Measurements from ENCODE around the gene THSD7A.

Gene THSD7A

DNA sequence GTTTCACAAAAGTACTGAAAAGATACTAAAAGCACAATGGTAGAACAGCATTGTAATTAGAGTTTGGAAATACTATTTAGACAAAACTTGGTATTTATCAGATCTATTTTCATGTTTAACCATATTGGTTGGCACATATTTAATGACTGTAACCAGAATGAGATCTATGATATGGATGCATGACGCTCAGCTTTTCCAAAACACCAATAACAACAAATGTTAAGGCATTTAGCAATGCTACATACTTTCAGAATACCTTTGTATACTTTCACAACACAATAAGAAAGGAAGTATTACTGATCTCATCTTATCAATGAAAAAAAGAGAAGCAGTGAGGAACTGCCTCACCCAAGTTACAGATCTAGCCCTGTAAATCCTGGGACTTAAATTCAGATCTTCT is 74.8 kb downstream of the THSD7A start:
- no peak for DNase-seq (ENCODE audit: low spot score in 2 of 2)
- Mint-ChIP-seq H3K4me1 (no peaks in the 10 kb centered on the region), H3K27ac (ENCODE audit: low read depth) (no peak overlapping the region), H3K9me3 (peaks cover 11% of the 10 kb centered on the region), H3K36me3 (ENCODE audit: insufficient read depth) (no peaks in the 10 kb centered on the region), H3K27me3 (no peaks in the 10 kb centered on the region), H3K4me3 (no peak overlapping the region)
- no peak for ATAC-seq (replicated peaks; ENCODE audit: extremely low read depth, poor library complexity, severe bottlenecking)

DNA sequence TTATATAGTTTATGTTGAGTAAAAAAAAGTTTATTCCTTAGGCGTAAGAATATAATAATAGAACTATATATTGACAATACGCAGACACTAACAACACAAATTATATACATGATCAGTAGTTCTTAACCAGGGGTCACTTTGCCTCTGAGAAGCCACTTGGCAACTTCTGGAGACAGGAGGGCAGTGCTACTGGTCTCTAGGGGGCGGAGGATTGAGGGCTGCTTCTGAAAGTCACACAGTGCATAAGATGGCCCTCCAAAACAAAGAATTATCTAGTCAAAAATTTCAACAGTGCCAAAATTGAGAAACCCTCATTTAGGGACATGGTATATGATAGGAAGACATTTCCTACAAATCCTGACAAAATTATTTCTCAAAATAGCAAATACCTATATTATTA is 77.1 kb downstream of the THSD7A start:
- Mint-ChIP-seq H3K36me3 (ENCODE audit: insufficient read depth) (no peaks in the 10 kb centered on the region), H3K27ac (ENCODE audit: low read depth) (no peak overlapping the region), H3K9me3 (peaks cover 11% of the 10 kb centered on the region), H3K27me3 (no peaks in the 10 kb centered on the region), H3K4me1 (no peaks in the 10 kb centered on the region), H3K4me3 (no peak overlapping the region)
- ATAC-seq (replicated peaks; ENCODE audit: extremely low read depth, poor library complexity, severe bottlenecking) (no peak), DNase-seq (ENCODE audit: low spot score in 2 of 2) (no peak)

DNA sequence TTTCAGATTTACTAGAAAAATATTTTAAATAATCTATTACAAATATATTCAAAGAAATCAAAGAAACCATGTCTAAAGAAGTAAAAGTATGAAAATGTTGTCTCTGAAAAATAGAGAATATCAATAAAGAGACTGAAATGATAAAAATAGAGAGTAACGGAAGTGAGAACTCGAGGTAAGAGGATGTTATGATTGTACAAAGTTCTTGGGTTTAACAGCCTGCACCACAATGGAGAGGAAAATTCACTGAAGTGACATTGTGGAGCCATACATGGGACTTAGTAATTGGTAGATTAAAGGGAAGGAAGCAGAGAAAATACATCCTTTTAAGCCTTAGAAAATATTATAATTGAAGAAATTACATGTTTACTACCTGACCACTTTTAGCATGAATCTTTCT is 77.9 kb downstream of the THSD7A start:
- Mint-ChIP-seq H3K27ac (ENCODE audit: low read depth) (no peak overlapping the region), H3K27me3 (no peaks in the 10 kb centered on the region), H3K36me3 (ENCODE audit: insufficient read depth) (no peaks in the 10 kb centered on the region), H3K4me1 (no peaks in the 10 kb centered on the region), H3K4me3 (no peak overlapping the region), H3K9me3 (peaks cover 11% of the 10 kb centered on the region)
- ATAC-seq (replicated peaks; ENCODE audit: extremely low read depth, poor library complexity, severe bottlenecking) (no peak), DNase-seq (ENCODE audit: low spot score in 2 of 2) (no peak)

DNA sequence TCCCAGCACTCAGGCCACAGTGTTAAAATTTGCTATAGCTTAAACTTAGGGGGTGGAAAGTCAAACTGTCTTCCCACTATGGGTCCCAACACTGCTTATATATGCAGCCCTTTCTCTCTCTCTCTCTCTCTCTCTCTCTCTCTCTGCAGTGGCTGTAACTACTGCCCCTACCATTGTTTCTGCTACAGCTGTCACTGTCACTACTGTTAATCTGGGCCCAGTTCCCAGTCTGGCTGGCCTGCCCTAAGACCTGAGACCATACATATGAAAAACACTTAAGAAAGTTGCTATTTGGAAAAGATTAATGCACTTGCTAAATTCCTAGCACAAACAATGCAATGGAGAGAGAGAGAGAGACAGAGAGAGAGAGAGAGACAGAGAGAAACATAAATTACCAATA is 78.6 kb downstream of the THSD7A start:
- ATAC-seq (replicated peaks; ENCODE audit: extremely low read depth, poor library complexity, severe bottlenecking) (no peak), DNase-seq (ENCODE audit: low spot score in 2 of 2) (no peak)
- H3K4me3 Mint-ChIP-seq: no peak overlapping the region
- H3K27me3 Mint-ChIP-seq: no peaks in the 10 kb centered on the region
- peaks cover 11% of the 10 kb centered on the region for H3K9me3 Mint-ChIP-seq
- H3K4me1 Mint-ChIP-seq: no peaks in the 10 kb centered on the region
- no peaks in the 10 kb centered on the region for H3K36me3 Mint-ChIP-seq (ENCODE audit: insufficient read depth)
- no peak overlapping the region for H3K27ac Mint-ChIP-seq (ENCODE audit: low read depth)

DNA sequence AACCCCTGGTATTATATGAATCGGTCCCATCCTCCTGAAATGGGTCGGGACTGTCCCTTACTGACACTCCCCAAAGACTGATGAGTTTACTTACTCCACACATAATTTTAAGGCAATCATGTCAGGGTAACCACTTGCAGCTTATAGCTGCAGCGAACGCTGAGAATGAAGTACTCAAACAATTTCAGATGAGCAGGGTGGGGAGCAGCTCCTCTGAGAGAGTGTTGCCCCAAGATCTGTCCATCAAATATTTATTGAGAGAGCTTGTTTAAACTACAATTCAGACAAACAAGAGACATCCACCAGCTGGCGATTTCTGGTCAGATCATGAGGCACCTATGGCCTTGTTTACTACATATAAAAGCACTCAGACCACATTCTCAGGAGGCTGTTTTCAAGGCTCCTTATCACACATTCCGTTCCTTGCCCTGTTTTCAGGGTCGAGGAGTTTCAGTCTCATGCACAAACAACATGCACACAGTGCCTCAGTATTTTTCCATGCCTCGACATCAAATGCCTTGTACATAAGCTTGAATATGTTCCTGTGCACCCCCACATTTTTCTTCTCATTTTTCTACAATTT is 80.1 kb downstream of the THSD7A start:
- H3K9me3 Mint-ChIP-seq: peaks cover 17% of the 10 kb centered on the region
- ATAC-seq (replicated peaks; ENCODE audit: extremely low read depth, poor library complexity, severe bottlenecking) (no peak), DNase-seq (ENCODE audit: low spot score in 2 of 2) (no peak)
- no peak overlapping the region for H3K4me3 Mint-ChIP-seq
- no peaks in the 10 kb centered on the region for H3K4me1 Mint-ChIP-seq
- H3K36me3 Mint-ChIP-seq (ENCODE audit: insufficient read depth): no peaks in the 10 kb centered on the region
- no peaks in the 10 kb centered on the region for H3K27me3 Mint-ChIP-seq
- no peak overlapping the region for H3K27ac Mint-ChIP-seq (ENCODE audit: low read depth)

DNA sequence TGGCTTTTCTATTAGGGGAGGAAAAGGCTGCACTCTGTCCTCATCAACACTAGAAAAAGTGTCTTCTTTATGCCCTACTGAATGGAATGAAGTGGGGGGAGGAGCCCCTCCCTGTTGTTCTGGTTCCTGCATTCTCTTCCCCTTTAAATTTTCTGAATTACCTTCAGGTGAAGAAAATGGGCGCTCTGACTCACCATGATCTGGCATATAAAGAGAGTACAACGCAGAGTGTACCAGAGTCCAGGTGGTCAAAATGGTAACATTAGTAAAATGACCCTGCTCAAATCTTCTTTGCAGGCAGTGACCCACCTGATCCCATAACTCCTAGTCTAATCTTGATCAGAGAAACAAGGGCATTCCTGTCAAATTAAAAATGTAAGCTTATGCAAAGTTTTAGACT is 80.7 kb downstream of the THSD7A start:
- H3K9me3 Mint-ChIP-seq: peaks cover 17% of the 10 kb centered on the region
- no peak for ATAC-seq (replicated peaks; ENCODE audit: extremely low read depth, poor library complexity, severe bottlenecking)

DNA sequence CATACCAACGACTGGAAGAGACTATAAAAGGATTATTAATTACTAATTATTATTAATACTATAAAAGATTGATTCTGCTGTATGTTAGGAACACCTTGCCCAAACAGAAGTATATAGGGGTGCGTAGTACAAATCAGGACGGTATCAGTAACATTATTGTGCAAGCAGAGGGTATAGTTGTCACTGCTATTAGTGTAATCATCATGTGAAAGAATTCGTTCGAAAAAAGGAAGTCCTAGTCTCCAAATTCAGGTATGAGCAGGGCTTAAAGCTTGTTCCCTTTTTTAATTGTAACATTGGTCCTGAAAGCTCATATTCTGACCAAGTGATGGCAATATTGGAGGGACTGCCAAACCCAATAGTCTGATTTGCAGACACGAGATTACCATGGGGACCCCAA is 81.8 kb downstream of the THSD7A start:
- Mint-ChIP-seq H3K27ac (ENCODE audit: low read depth) (no peak overlapping the region), H3K9me3 (peaks cover 13% of the 10 kb centered on the region), H3K36me3 (ENCODE audit: insufficient read depth) (no peaks in the 10 kb centered on the region), H3K4me3 (no peak overlapping the region), H3K27me3 (no peaks in the 10 kb centered on the region), H3K4me1 (no peaks in the 10 kb centered on the region)
- DNase-seq (ENCODE audit: low spot score in 2 of 2): no peak
- no peak for ATAC-seq (replicated peaks; ENCODE audit: extremely low read depth, poor library complexity, severe bottlenecking)

More for the DNA sequence above, 80.7 kb downstream of the THSD7A start:
- no peak for DNase-seq (ENCODE audit: low spot score in 2 of 2)
- Mint-ChIP-seq H3K36me3 (ENCODE audit: insufficient read depth) (no peaks in the 10 kb centered on the region), H3K4me3 (no peak overlapping the region), H3K4me1 (no peaks in the 10 kb centered on the region), H3K27me3 (no peaks in the 10 kb centered on the region), H3K27ac (ENCODE audit: low read depth) (no peak overlapping the region)

DNA sequence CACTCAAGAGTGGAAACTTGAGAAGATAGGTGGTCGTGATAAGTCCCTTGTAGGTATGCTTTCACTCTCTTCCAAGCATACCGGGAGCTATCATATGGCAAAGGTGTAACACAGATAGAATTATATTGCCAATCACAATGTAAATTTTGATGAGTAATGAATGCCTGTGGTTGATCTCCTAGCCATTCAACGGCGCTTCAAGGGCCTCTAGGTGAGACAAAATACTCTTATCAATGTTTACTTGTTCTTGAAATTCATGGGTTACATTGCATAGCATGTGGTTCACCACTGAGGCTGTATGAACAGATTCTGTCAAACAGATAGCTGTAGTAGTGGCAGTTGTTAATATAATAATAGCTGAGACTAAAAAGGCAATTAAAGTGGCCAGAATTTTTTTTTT is 82.4 kb downstream of the THSD7A start:
- DNase-seq (ENCODE audit: low spot score in 2 of 2) (no peak), ATAC-seq (replicated peaks; ENCODE audit: extremely low read depth, poor library complexity, severe bottlenecking) (no peak)
- H3K9me3 Mint-ChIP-seq: peaks cover 12% of the 10 kb centered on the region
- H3K4me3 Mint-ChIP-seq: no peak overlapping the region
- no peaks in the 10 kb centered on the region for H3K27me3 Mint-ChIP-seq
- no peaks in the 10 kb centered on the region for H3K36me3 Mint-ChIP-seq (ENCODE audit: insufficient read depth)
- H3K27ac Mint-ChIP-seq (ENCODE audit: low read depth): no peak overlapping the region
- no peaks in the 10 kb centered on the region for H3K4me1 Mint-ChIP-seq

DNA sequence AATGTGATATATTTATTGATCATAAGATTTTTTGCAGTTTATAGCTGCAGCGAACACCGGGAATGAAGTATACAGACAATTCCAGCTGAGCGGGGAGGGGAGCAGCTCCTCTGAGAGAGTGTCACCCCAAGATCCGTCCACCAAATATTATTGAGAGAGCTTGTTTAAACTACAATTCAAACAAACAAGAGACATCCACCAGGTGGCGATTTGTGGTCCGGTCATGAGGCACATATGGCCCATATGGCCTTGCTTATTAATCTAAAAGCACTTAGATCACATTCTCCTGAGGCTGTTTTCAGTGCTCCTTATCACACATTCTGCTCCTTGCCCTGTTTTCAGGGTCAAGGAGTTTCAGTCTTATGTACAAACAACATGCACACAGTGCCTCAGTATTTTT is 83.1 kb downstream of the THSD7A start:
- Mint-ChIP-seq H3K36me3 (ENCODE audit: insufficient read depth) (no peaks in the 10 kb centered on the region), H3K27me3 (no peaks in the 10 kb centered on the region), H3K4me3 (no peak overlapping the region), H3K4me1 (no peaks in the 10 kb centered on the region), H3K9me3 (peaks cover 12% of the 10 kb centered on the region), H3K27ac (ENCODE audit: low read depth) (no peak overlapping the region)
- no peak for ATAC-seq (replicated peaks; ENCODE audit: extremely low read depth, poor library complexity, severe bottlenecking)
- no peak for DNase-seq (ENCODE audit: low spot score in 2 of 2)

DNA sequence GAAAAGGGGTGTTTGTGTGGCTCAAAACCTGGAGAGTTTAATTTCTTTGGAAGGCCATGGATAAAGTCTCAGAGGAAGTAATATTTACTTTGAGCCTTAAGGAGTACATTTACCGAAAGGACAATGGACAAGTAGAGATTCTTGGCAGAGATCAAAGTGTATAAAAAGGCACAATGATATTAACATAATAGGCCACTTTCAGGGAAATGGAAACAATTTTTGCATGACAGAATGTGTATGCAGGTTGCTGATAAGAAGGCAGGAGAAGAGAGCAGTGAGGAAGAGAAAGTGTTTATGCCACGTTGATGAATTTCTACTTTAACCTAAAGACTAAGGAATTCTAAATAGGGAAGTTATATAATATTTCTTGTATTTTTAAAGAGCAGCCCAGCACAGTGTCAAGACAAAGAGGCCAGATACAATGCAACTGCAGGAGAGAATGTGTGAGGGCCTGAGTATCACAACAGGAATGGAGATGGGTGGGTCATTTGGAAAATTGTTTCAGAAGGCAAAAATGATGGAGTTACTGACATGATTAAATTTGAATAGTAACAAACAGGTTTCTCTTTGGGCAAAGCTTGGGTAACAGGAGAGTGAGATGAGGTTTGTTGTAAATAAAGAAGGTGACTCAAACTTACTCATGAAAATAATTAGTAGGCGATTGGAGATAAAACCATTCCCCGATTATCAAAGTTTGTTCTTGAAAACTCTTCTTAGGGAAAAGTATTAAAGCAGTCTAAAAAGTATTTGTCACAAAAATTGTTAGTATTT is 84.1 kb downstream of the THSD7A start:
- Mint-ChIP-seq H3K27ac (ENCODE audit: low read depth) (no peak overlapping the region), H3K4me3 (no peak overlapping the region), H3K36me3 (ENCODE audit: insufficient read depth) (no peaks in the 10 kb centered on the region), H3K4me1 (no peaks in the 10 kb centered on the region), H3K9me3 (peaks cover 6% of the 10 kb centered on the region), H3K27me3 (no peaks in the 10 kb centered on the region)
- no peak for DNase-seq (ENCODE audit: low spot score in 2 of 2)
- ATAC-seq (replicated peaks; ENCODE audit: extremely low read depth, poor library complexity, severe bottlenecking): no peak

DNA sequence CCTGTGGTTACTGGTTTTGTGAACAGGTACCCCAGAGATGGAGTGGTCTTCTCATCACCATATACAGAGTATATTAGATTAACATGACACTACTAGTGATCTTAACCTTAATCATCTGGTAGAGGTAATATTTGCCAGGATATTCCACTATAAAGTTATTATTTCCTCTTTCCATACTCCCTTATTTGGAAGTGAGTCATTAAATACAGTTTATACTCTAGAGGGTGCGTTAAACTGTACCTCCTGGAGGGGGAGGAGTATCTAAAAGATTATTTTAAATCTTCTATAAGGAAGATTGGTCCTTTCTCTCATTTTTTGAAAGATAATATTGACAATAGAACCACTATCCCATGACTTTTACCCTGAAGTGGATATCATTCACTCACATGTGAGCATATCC is 85.4 kb downstream of the THSD7A start:
- Mint-ChIP-seq H3K27me3 (no peaks in the 10 kb centered on the region), H3K4me3 (no peak overlapping the region), H3K27ac (ENCODE audit: low read depth) (no peak overlapping the region), H3K36me3 (ENCODE audit: insufficient read depth) (no peaks in the 10 kb centered on the region), H3K9me3 (peaks cover 6% of the 10 kb centered on the region), H3K4me1 (no peaks in the 10 kb centered on the region)
- DNase-seq (ENCODE audit: low spot score in 2 of 2) (no peak), ATAC-seq (replicated peaks; ENCODE audit: extremely low read depth, poor library complexity, severe bottlenecking) (no peak)

DNA sequence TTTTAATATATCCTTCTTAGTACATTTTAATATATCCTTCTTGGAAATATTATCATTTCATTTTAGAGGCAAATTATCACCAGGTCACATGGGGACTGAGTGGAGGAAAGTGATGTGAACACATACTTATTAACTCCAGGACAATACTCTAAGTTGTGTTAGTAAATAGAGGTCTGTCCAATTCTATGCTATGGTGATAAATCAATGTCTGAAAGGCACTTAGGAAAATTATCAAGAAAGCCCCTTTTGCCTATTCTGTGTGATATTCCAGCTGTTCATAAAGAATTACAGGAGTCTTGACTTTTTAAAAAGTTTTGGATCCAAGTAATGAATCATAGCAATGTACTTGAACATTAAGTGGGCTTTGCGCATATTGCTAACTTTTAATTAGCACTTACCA is 88.5 kb downstream of the THSD7A start:
- no peak overlapping the region for H3K27ac Mint-ChIP-seq (ENCODE audit: low read depth)
- H3K36me3 Mint-ChIP-seq (ENCODE audit: insufficient read depth): no peaks in the 10 kb centered on the region
- no peak for ATAC-seq (replicated peaks; ENCODE audit: extremely low read depth, poor library complexity, severe bottlenecking)
- no peaks in the 10 kb centered on the region for H3K27me3 Mint-ChIP-seq
- no peaks in the 10 kb centered on the region for H3K4me1 Mint-ChIP-seq
- H3K9me3 Mint-ChIP-seq: peaks cover 20% of the 10 kb centered on the region
- no peak for DNase-seq (ENCODE audit: low spot score in 2 of 2)
- H3K4me3 Mint-ChIP-seq: no peak overlapping the region

DNA sequence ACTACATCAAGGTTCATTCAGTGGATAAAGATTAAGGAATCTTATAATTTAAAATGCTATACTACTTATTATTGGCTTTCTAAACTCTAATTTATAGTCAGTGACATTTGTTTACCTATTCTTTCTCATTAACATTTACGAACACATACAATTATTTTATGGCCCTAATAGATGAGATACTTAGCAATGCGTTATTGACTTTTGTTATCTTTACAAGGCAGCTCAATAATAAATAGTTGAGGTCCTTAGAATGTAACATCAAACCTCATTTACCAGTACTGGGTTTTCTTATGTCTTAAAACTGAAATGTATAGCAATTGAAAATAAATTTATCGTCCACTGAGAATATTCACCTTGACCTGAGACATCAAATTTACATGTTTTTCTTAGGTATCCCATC is 89.0 kb downstream of the THSD7A start:
- DNase-seq (ENCODE audit: low spot score in 2 of 2) (no peak), ATAC-seq (replicated peaks; ENCODE audit: extremely low read depth, poor library complexity, severe bottlenecking) (no peak)
- Mint-ChIP-seq H3K4me3 (no peak overlapping the region), H3K9me3 (peaks cover 23% of the 10 kb centered on the region), H3K27ac (ENCODE audit: low read depth) (no peak overlapping the region), H3K27me3 (no peaks in the 10 kb centered on the region), H3K36me3 (ENCODE audit: insufficient read depth) (no peaks in the 10 kb centered on the region), H3K4me1 (no peaks in the 10 kb centered on the region)
